ENCODE results near the gene MICAL1. TPM values are rescaled to one million over a fixed set of nuclear protein-coding genes. Genes with fewer than 3 reads are reported as not detected.

Gene MICAL1
- total RNA-seq, 2 experiments from 2014 or later = 50.5 to 53.2 TPM

GRCh38 chr6:109460161-109460829 is 4.7 kb upstream of the MICAL1 start:
- ChIA-PET CTCF (interaction anchor here (1.0 to 2.2 kb wide), 6 partner anchors 9 to 31 kb away, joined by 3 to 11 read pairs (median 4); partner anchors contain the start of genes PPIL6 and SMPD2), POLR2A (interaction anchor here (0.6 to 1.7 kb wide), 3 partner anchors 10 to 1146 kb away, joined by 3 to 9 read pairs (median 3); no protein-coding TSS in a partner anchor)
- H3K36me3 Mint-ChIP-seq (ENCODE audit: low read depth) = peaks cover 54% of the 10 kb centered on the region
- no peak overlapping the region for H3K27ac Mint-ChIP-seq
- H3K4me1 Mint-ChIP-seq (ENCODE audit: low read depth) = peaks cover 56% of the 10 kb centered on the region
- no peaks in the 10 kb centered on the region for H3K9me3 Mint-ChIP-seq (ENCODE audit: insufficient read depth)
- no peak overlapping the region for H3K4me3 Mint-ChIP-seq
- ATAC-seq (no peak), DNase-seq (no peak)
- no peaks in the 10 kb centered on the region for H3K27me3 Mint-ChIP-seq (ENCODE audit: low read depth)

- H3K4me1 Mint-ChIP-seq (ENCODE audit: low read depth) = peaks cover 56% of the 10 kb centered on the region
Observed at GRCh38 chr6:109458774-109459531, 3.4 kb upstream of the MICAL1 start.

GRCh38 chr6:109457562-109457996 is 2.0 kb upstream of the MICAL1 start:
- ChIA-PET POLR2A (interaction anchor here (0.7 to 5.4 kb wide), 4 partner anchors 16 to 78 kb away, joined by 3 to 40 read pairs (median 8); partner anchors contain the start of genes SMPD2 and ZBTB24), CTCF (interaction anchor here (0.7 to 2.5 kb wide), 4 partner anchors 14 to 422 kb away, joined by 3 to 16 read pairs (median 4); partner anchors contain the start of genes PPIL6 and SMPD2)
- Mint-ChIP-seq H3K36me3 (ENCODE audit: low read depth) (peaks cover 46% of the 10 kb centered on the region), H3K27me3 (ENCODE audit: low read depth) (no peaks in the 10 kb centered on the region), H3K4me1 (ENCODE audit: low read depth) (peaks cover 70% of the 10 kb centered on the region), H3K27ac (peak overlapping the region; percentile 23), H3K9me3 (ENCODE audit: insufficient read depth) (no peaks in the 10 kb centered on the region), H3K4me3 (peak overlapping the region; percentile 16)
- DNase-seq (no peak), ATAC-seq (no peak)

More at GRCh38 chr6:109458774-109459531, 3.4 kb upstream of the MICAL1 start:
- H3K9me3 Mint-ChIP-seq (ENCODE audit: insufficient read depth) = no peaks in the 10 kb centered on the region
- peak; percentile 72 for DNase-seq
- peaks cover 48% of the 10 kb centered on the region for H3K36me3 Mint-ChIP-seq (ENCODE audit: low read depth)
- ChIA-PET CTCF (interaction anchor here (1.0 to 2.2 kb wide), 8 partner anchors 11 to 271 kb away, joined by 3 to 11 read pairs (median 4); partner anchors contain the start of genes CD164, PPIL6 and SMPD2), POLR2A (interaction anchor here (0.8 to 1.7 kb wide), 5 partner anchors 11 to 86 kb away, joined by 3 to 9 read pairs (median 6); partner anchors contain the start of gene CD164)
- H3K4me3 Mint-ChIP-seq = no peak overlapping the region
- H3K27ac Mint-ChIP-seq = peak overlapping the region; percentile 76
- no peaks in the 10 kb centered on the region for H3K27me3 Mint-ChIP-seq (ENCODE audit: low read depth)
- peak; percentile 35 for ATAC-seq

- Mint-ChIP-seq H3K9me3 (ENCODE audit: insufficient read depth) (no peaks in the 10 kb centered on the region), H3K27ac (peak overlapping the region; percentile 61), H3K27me3 (ENCODE audit: low read depth) (no peaks in the 10 kb centered on the region), H3K4me3 (peak overlapping the region; percentile 97), H3K36me3 (ENCODE audit: low read depth) (peaks cover 46% of the 10 kb centered on the region), H3K4me1 (ENCODE audit: low read depth) (peaks cover 73% of the 10 kb centered on the region)
- ChIA-PET CTCF (interaction anchor here (1.3 to 2.5 kb wide), 4 partner anchors 15 to 74 kb away, joined by 4 to 16 read pairs (median 4); partner anchors contain the start of genes PPIL6 and SMPD2), POLR2A (interaction anchor here (0.7 to 5.4 kb wide), 6 partner anchors 14 to 77 kb away, joined by 3 to 72 read pairs (median 8); partner anchors contain the start of genes CD164, PPIL6, SMPD2 and ZBTB24)
- ATAC-seq (no peak), DNase-seq (no peak)
Observed at GRCh38 chr6:109456710-109457561, 1.4 kb upstream of the MICAL1 start.

GRCh38 chr6:109456111-109456583 is 575 bp upstream of the MICAL1 start:
- H3K9me3 Mint-ChIP-seq (ENCODE audit: insufficient read depth) = no peaks in the 10 kb centered on the region
- ChIA-PET CTCF (interaction anchor here (0.6 to 2.5 kb wide), 8 partner anchors 15 to 583 kb away, joined by 3 to 16 read pairs (median 4); partner anchors contain the start of genes CD164, PPIL6 and SMPD2), POLR2A (interaction anchor here (1.0 to 5.4 kb wide), 7 partner anchors 8 to 584 kb away, joined by 3 to 72 read pairs (median 11); partner anchors contain the start of genes CD164, PPIL6, SMPD2 and ZBTB24)
- H3K36me3 Mint-ChIP-seq (ENCODE audit: low read depth) = peaks cover 44% of the 10 kb centered on the region
- ATAC-seq (no peak), DNase-seq (no peak)
- peaks cover 74% of the 10 kb centered on the region for H3K4me1 Mint-ChIP-seq (ENCODE audit: low read depth)
- peak overlapping the region; percentile 97 for H3K4me3 Mint-ChIP-seq
- H3K27me3 Mint-ChIP-seq (ENCODE audit: low read depth) = no peaks in the 10 kb centered on the region
- peak overlapping the region; percentile 27 for H3K27ac Mint-ChIP-seq

GRCh38 chr6:109454496-109455436 is 806 bp downstream of the MICAL1 start:
- ChIA-PET POLR2A (interaction anchor here (0.8 to 5.4 kb wide), 9 partner anchors 9 to 585 kb away, joined by 3 to 72 read pairs (median 10); partner anchors contain the start of genes CD164, PPIL6, SMPD2 and ZBTB24), CTCF (interaction anchor here (0.7 to 2.7 kb wide), 7 partner anchors 12 to 585 kb away, joined by 3 to 24 read pairs (median 4); partner anchors contain the start of genes CD164, PPIL6 and SMPD2)
- ATAC-seq (peak; percentile 49), DNase-seq (peak; percentile 84)
- Mint-ChIP-seq H3K4me3 (peak overlapping the region; percentile 97), H3K36me3 (ENCODE audit: low read depth) (peaks cover 45% of the 10 kb centered on the region), H3K27me3 (ENCODE audit: low read depth) (no peaks in the 10 kb centered on the region), H3K27ac (peak overlapping the region; percentile 99), H3K9me3 (ENCODE audit: insufficient read depth) (no peaks in the 10 kb centered on the region), H3K4me1 (ENCODE audit: low read depth) (peaks cover 80% of the 10 kb centered on the region)

GRCh38 chr6:109453594-109454495 is 1.7 kb downstream of the MICAL1 start:
- DNase-seq (no peak), ATAC-seq (no peak)
- H3K4me3 Mint-ChIP-seq = peak overlapping the region; percentile 97
- ChIA-PET POLR2A (interaction anchor here (0.5 to 5.4 kb wide), 6 partner anchors 10 to 83 kb away, joined by 3 to 72 read pairs (median 20); partner anchors contain the start of genes CD164, PPIL6, SMPD2 and ZBTB24), CTCF (interaction anchor here (0.7 to 2.7 kb wide), 6 partner anchors 11 to 1361 kb away, joined by 3 to 24 read pairs (median 4); partner anchors contain the start of genes CD164, CDK19, PPIL6 and SMPD2)
- no peaks in the 10 kb centered on the region for H3K27me3 Mint-ChIP-seq (ENCODE audit: low read depth)
- peaks cover 44% of the 10 kb centered on the region for H3K36me3 Mint-ChIP-seq (ENCODE audit: low read depth)
- H3K9me3 Mint-ChIP-seq (ENCODE audit: insufficient read depth) = no peaks in the 10 kb centered on the region
- peaks cover 81% of the 10 kb centered on the region for H3K4me1 Mint-ChIP-seq (ENCODE audit: low read depth)
- peak overlapping the region; percentile 99 for H3K27ac Mint-ChIP-seq

- peaks cover 48% of the 10 kb centered on the region for H3K36me3 Mint-ChIP-seq (ENCODE audit: low read depth)
- H3K27ac Mint-ChIP-seq = peak overlapping the region; percentile 99
- ChIA-PET CTCF (interaction anchor here (0.9 to 2.7 kb wide), 2 partner anchors 12 to 1362 kb away, joined by 3 to 24 read pairs; partner anchors contain the start of genes CDK19, PPIL6 and SMPD2), POLR2A (interaction anchor here (0.5 to 5.4 kb wide), 5 partner anchors 11 to 238 kb away, joined by 3 to 72 read pairs (median 30); partner anchors contain the start of genes CD164, PPIL6, SMPD2 and ZBTB24)
- H3K27me3 Mint-ChIP-seq (ENCODE audit: low read depth) = no peaks in the 10 kb centered on the region
- H3K9me3 Mint-ChIP-seq (ENCODE audit: insufficient read depth) = no peaks in the 10 kb centered on the region
- ATAC-seq = no peak
- peaks cover 81% of the 10 kb centered on the region for H3K4me1 Mint-ChIP-seq (ENCODE audit: low read depth)
- no peak for DNase-seq
- no peak overlapping the region for H3K4me3 Mint-ChIP-seq
Observed at GRCh38 chr6:109453156-109453555, 2.4 kb downstream of the MICAL1 start.

All from activated CD8-positive, alpha-beta T cell treated with anti-CD3 and anti-CD28 coated beads, Interleukin-2, amount 10 ng/mL, durations not matched to agents 7 days and 5 days (primary cell).